Measurements from ENCODE around the gene TRPC4. TPM values are rescaled to one million over a fixed set of nuclear protein-coding genes. Genes with fewer than 3 reads are reported as not detected.

Gene TRPC4
- total RNA-seq, 2 experiments from 2014 or later: not detected

DNA sequence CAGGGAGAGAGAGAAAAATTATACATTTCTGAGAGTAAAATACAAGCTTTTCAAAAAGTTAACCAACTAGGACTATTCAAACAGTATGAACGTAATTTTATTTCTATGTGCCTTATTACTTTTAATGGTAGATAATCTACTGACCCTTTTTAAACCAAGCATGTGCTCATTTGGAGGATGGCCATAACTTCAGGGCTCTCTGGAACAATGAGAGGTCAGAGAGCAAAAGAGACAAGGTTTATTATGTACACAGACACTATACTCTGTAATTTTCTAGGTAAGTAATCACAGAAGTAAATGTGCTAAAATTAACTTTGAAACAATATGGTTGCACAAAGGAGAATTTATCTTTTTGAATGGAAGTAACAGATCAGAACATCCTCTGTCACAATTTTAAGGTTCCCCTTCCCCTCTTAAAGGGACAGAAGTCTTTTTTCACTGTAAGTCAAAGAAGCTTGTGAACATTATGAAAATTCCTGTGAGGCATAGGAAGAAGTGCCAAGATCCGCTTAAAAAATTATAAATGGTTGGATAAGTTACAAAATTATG is 272.0 kb downstream of the TRPC4 start:
- intact Hi-C loops (cut with micrococcal nuclease; ENCODE audit: unreplicated experiment): no loop called here
- H3K4me1 ChIP-seq (ENCODE audit: insufficient read depth, low read length, poor library complexity, severe bottlenecking): no peaks in the 10 kb centered on the region
- no peak overlapping the region for H3K4me2 ChIP-seq (ENCODE audit: low read length)
- POLR2A ChIA-PET: no interaction called here
- CTCF ChIA-PET (ENCODE audit: unreplicated experiment): no interaction called here
- no peak overlapping the region for H3K27ac ChIP-seq (ENCODE audit: low read depth, low read length, poor library complexity, severe bottlenecking)
- H3K9me3 ChIP-seq (ENCODE audit: low read length): no peaks in the 10 kb centered on the region
- no peaks in the 10 kb centered on the region for H3K9me2 ChIP-seq (ENCODE audit: insufficient read depth, low read length)
- H3K36me3 ChIP-seq (ENCODE audit: insufficient read depth, low read length): no peaks in the 10 kb centered on the region
- no peaks in the 10 kb centered on the region for H4K20me1 ChIP-seq (ENCODE audit: insufficient read depth, low read length)
- H2AFZ ChIP-seq (ENCODE audit: low read length): no peak overlapping the region
- H3K4me3 ChIP-seq (ENCODE audit: low read depth, low read length, poor library complexity, severe bottlenecking): no peak overlapping the region
- TF ChIP-seq, protein P1, sequence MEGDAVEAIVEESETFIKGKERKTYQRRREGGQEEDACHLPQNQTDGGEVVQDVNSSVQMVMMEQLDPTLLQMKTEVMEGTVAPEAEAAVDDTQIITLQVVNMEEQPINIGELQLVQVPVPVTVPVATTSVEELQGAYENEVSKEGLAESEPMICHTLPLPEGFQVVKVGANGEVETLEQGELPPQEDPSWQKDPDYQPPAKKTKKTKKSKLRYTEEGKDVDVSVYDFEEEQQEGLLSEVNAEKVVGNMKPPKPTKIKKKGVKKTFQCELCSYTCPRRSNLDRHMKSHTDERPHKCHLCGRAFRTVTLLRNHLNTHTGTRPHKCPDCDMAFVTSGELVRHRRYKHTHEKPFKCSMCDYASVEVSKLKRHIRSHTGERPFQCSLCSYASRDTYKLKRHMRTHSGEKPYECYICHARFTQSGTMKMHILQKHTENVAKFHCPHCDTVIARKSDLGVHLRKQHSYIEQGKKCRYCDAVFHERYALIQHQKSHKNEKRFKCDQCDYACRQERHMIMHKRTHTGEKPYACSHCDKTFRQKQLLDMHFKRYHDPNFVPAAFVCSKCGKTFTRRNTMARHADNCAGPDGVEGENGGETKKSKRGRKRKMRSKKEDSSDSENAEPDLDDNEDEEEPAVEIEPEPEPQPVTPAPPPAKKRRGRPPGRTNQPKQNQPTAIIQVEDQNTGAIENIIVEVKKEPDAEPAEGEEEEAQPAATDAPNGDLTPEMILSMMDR (conservative IDR thresholded peaks at IDR 0.05; ENCODE audit: low read length): no peak
- TF ChIP-seq EZH2phosphoT487 (IDR thresholded peaks at IDR 0.05; ENCODE audit: borderline replicate concordance, low read depth, low read length): no peak
- DNase-seq (ENCODE audit: low spot score): no peak
- no TSS peak for BruUV-seq (replicated peaks)
- H3K79me2 ChIP-seq (ENCODE audit: insufficient read depth, low read depth, low read length): no peaks in the 10 kb centered on the region

DNA sequence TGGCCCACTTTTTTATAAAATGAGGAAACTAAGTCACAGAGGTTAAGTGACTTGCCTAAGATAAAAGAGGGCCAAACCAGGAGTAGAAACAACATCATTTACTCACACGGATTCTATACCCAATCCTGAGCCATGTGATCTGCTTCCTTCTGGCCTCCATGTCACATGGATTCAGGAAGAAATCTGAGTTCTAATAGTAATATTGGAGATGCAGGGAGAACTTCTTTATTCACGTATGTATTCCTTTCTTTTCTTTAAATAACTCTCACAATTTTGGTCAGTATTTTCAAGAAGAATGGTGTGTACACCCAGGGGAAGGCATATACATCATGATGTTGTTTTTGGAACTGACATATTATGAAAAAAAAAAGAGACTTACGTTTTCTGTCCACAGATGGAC is 272.8 kb downstream of the TRPC4 start:
- Histone ChIP-seq H3K4me3 (ENCODE audit: low read depth, low read length, poor library complexity, severe bottlenecking) (no peak overlapping the region), H3K9me3 (ENCODE audit: low read length) (no peaks in the 10 kb centered on the region), H3K4me2 (ENCODE audit: low read length) (no peak overlapping the region), H2AFZ (ENCODE audit: low read length) (no peak overlapping the region), H3K36me3 (ENCODE audit: insufficient read depth, low read length) (no peaks in the 10 kb centered on the region), H3K27ac (ENCODE audit: low read depth, low read length, poor library complexity, severe bottlenecking) (no peak overlapping the region), H3K9me2 (ENCODE audit: insufficient read depth, low read length) (no peaks in the 10 kb centered on the region), H3K79me2 (ENCODE audit: insufficient read depth, low read depth, low read length) (no peaks in the 10 kb centered on the region), H4K20me1 (ENCODE audit: insufficient read depth, low read length) (no peaks in the 10 kb centered on the region), H3K4me1 (ENCODE audit: insufficient read depth, low read length, poor library complexity, severe bottlenecking) (no peaks in the 10 kb centered on the region)
- DNase-seq (ENCODE audit: low spot score): no peak
- intact Hi-C loops (cut with micrococcal nuclease; ENCODE audit: unreplicated experiment): no loop called here
- BruUV-seq (replicated peaks): no TSS peak
- ChIA-PET CTCF (ENCODE audit: unreplicated experiment) (no interaction called here), POLR2A (no interaction called here)
- TF ChIP-seq EZH2phosphoT487 (IDR thresholded peaks at IDR 0.05; ENCODE audit: borderline replicate concordance, low read depth, low read length): no peak
- TF ChIP-seq, protein P1 (conservative IDR thresholded peaks at IDR 0.05; ENCODE audit: low read length): no peak

DNA sequence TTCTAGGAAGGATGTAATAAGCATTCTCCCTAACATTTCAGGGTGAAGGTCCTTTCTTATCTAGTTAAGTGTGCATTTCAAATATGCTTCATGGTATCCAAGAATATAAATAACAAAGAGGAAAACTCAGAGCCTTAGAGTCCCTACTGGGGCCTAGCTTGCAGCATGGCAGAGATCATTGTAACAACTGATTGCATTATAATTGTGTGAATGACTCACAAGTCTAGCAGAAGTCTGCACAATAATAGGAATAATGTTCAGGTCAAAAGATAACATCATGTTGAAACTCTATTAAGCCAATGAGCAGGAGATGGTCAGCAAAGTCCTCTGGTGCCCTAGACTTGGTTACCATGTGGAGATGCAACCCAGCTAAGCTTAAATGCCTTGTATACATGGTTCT is 274.4 kb downstream of the TRPC4 start:
- Histone ChIP-seq H2AFZ (ENCODE audit: low read length) (no peak overlapping the region), H3K9me2 (ENCODE audit: insufficient read depth, low read length) (no peaks in the 10 kb centered on the region), H3K36me3 (ENCODE audit: insufficient read depth, low read length) (no peaks in the 10 kb centered on the region), H3K4me1 (ENCODE audit: insufficient read depth, low read length, poor library complexity, severe bottlenecking) (no peaks in the 10 kb centered on the region), H3K27ac (ENCODE audit: low read depth, low read length, poor library complexity, severe bottlenecking) (no peak overlapping the region), H3K4me2 (ENCODE audit: low read length) (no peak overlapping the region), H4K20me1 (ENCODE audit: insufficient read depth, low read length) (no peaks in the 10 kb centered on the region), H3K9me3 (ENCODE audit: low read length) (no peaks in the 10 kb centered on the region), H3K79me2 (ENCODE audit: insufficient read depth, low read depth, low read length) (no peaks in the 10 kb centered on the region), H3K4me3 (ENCODE audit: low read depth, low read length, poor library complexity, severe bottlenecking) (no peak overlapping the region)
- BruUV-seq (replicated peaks): no TSS peak
- ChIA-PET CTCF (ENCODE audit: unreplicated experiment) (no interaction called here), POLR2A (interaction anchor here (0.7 kb wide), 1 partner anchor 27 kb away, joined by 3 read pairs; no protein-coding TSS in a partner anchor)
- DNase-seq (ENCODE audit: low spot score): no peak
- TF ChIP-seq, protein P1 (conservative IDR thresholded peaks at IDR 0.05; ENCODE audit: low read length): no peak
- no peak for TF ChIP-seq EZH2phosphoT487 (IDR thresholded peaks at IDR 0.05; ENCODE audit: borderline replicate concordance, low read depth, low read length)
- intact Hi-C loops (cut with micrococcal nuclease; ENCODE audit: unreplicated experiment): no loop called here

Measured in OCI-LY7 (cell line).